HepG2 (cell line): Measurements from ENCODE around the gene ZBTB22. TPM values are rescaled to one million over a fixed set of nuclear protein-coding genes. Genes with fewer than 3 reads are reported as not detected.

Source experiments
- ATM ChIP-seq: fragments of 450-650 bp; IDR thresholded peaks from 2 replicates; pipeline ENCODE4 v1.7.1; 2017; ENCODE audit warnings: mild to moderate bottlenecking, borderline replicate concordance
- CCAR2 ChIP-seq: fragments of 200-400 bp; formaldehyde crosslinking; optimal IDR thresholded peaks from 2 replicates; pipeline ENCODE3; 2018; ENCODE audit warnings: low read depth, mild to moderate bottlenecking, low read length, moderate library complexity
- FOXP1 ChIP-seq, 2 experiments: fragments of 450-650 bp in 1 of 2; IDR thresholded peaks; 2 replicates each; pipeline ENCODE4 v1.6.1; 2017 to 2018; ENCODE audit warnings: antibody characterized with exemption in 1 of 2
- ISX ChIP-seq: sonication (generic); formaldehyde crosslinking; conservative IDR thresholded peaks from 2 replicates; pipeline ENCODE4 v1.5.0; 2020; ENCODE audit warnings: missing genetic modification reagents
- KDM5A ChIP-seq: fragments of 200-600 bp; sonication (generic); IDR thresholded peaks from 2 replicates; pipeline ENCODE4 v1.7.0; 2018; ENCODE audit warnings: antibody characterized with exemption, mild to moderate bottlenecking, low read length, borderline replicate concordance
- NR2C2 ChIP-seq: sonication (generic); formaldehyde crosslinking; IDR thresholded peaks from 2 replicates; pipeline ENCODE4 v1.4.0; 2020; ENCODE audit warnings: missing genetic modification reagents, mild to moderate bottlenecking, moderate library complexity, borderline replicate concordance
- SRSF4 ChIP-seq: fragments of 200-400 bp; formaldehyde crosslinking; IDR thresholded peaks from one replicate; pipeline ENCODE4 v1.6.1; 2018; ENCODE audit warnings: mild to moderate bottlenecking, low read depth, low read length, moderate library complexity; ENCODE audit not compliant: poor library complexity, severe bottlenecking
- TFDP1 ChIP-seq: IDR thresholded peaks from 2 replicates; pipeline ENCODE4 v1.6.1; 2016; ENCODE audit warnings: missing compliant biosample characterization, missing genetic modification reagents, borderline replicate concordance
- ZBTB25 ChIP-seq: IDR thresholded peaks from 2 replicates; pipeline ENCODE4 v1.6.1; 2018; ENCODE audit warnings: missing genetic modification reagents
- ZFP37 ChIP-seq: sonication (generic); formaldehyde crosslinking; IDR thresholded peaks from 2 replicates; pipeline ENCODE4 v1.4.0; 2020; ENCODE audit warnings: missing genetic modification reagents, borderline replicate concordance
- ZNF335 ChIP-seq: sonication (generic); formaldehyde crosslinking; IDR thresholded peaks from 2 replicates; pipeline ENCODE4 v1.4.0; 2020; ENCODE audit warnings: missing genetic modification reagents
- ZNF33A ChIP-seq: sonication (generic); formaldehyde crosslinking; IDR thresholded peaks from 2 replicates; pipeline ENCODE4 v1.5.1; 2020; ENCODE audit warnings: missing genetic modification reagents, mild to moderate bottlenecking, moderate library complexity, borderline replicate concordance
- ZNF350 ChIP-seq: sonication (generic); formaldehyde crosslinking; IDR thresholded peaks from 2 replicates; pipeline ENCODE4 v1.4.0; 2020; ENCODE audit warnings: mild to moderate bottlenecking, low read depth, missing genetic modification reagents, borderline replicate concordance
- ZNF446 ChIP-seq: sonication (generic); formaldehyde crosslinking; IDR thresholded peaks from 2 replicates; pipeline ENCODE4 v1.5.0; 2020; ENCODE audit warnings: mild to moderate bottlenecking, missing genetic modification reagents
- ZNF451 ChIP-seq: sonication (generic); formaldehyde crosslinking; IDR thresholded peaks from 2 replicates; pipeline ENCODE4 v1.5.0; 2020; ENCODE audit warnings: mild to moderate bottlenecking, missing genetic modification reagents
- ZNF646 ChIP-seq: sonication (generic); formaldehyde crosslinking; IDR thresholded peaks from 2 replicates; pipeline ENCODE4 v1.9.0; 2021; ENCODE audit warnings: mild to moderate bottlenecking, missing genetic modification reagents
- ZNF747 ChIP-seq: sonication (generic); formaldehyde crosslinking; IDR thresholded peaks from 2 replicates; pipeline ENCODE4 v1.8.1; 2023; ENCODE audit warnings: missing genetic modification reagents, mild to moderate bottlenecking, borderline replicate concordance
- polyA plus RNA-seq, 8 experiments: library from polyadenylated mRNA; depleted of rRNA in 3 of 8; stranded (reverse) in 7 of 8; unstranded in 1 of 8; fragments of >200 nt; fragmentation: Illumina TruSeq in 4 of 8; extraction: Trizol in 4 of 8; gene quantifications; 2 replicates each; pipeline versions ENCODE4 v1.2.1 to v1.2.3, GENCODE V29; 2011 to 2016; ENCODE audit warnings: low read depth in 4 of 8, missing spikeins in 1 of 8, mixed read lengths in 1 of 8; ENCODE audit not compliant: insufficient read depth in 1 of 8
- total RNA-seq, 5 experiments: library from RNA; depleted of rRNA; stranded (reverse); fragments of >200 nt; fragmentation: Illumina TruSeq; extraction: Trizol; gene quantifications; 2 replicates each; pipeline ENCODE4 v1.2.3, GENCODE V29; 2016; ENCODE audit warnings: low read depth in 1 of 5

Gene ZBTB22
- total and polyA plus RNA-seq, 2 of the 13 experiments (the other 11 are each of a cell fraction or from before 2014, with no cell fraction given), result 8.0 to 10.6 TPM

GRCh38 chr6:33289784-33290315 is 27.7 kb downstream of the ZBTB22 start (continued):
- TF ChIP-seq ZNF646 (CRISPR knock-in tag) (no peak), ZBTB25 (CRISPR knock-in tag) (no peak), FOXP1 (IDR thresholded peaks at IDR 0.05) (no peak), FOXP1 (CRISPR knock-in tag; IDR thresholded peaks at IDR 0.05) (no peak), ZFP37 (CRISPR knock-in tag) (no peak), ZNF451 (no peak), ZNF747 (CRISPR knock-in tag) (no peak), KDM5A (peak; percentile 61; the same call in 1 of the 2 replicates), TFDP1 (CRISPR knock-in tag) (no peak), ISX (no peak), ZNF446 (CRISPR knock-in tag) (peak; percentile 85; the same call in 1 of the 2 replicates), ZNF335 (CRISPR knock-in tag) (peak; percentile 3; the same call in 1 of the 2 replicates), ZNF350 (peak; percentile 17; the same call in 1 of the 2 replicates), ATM (no peak), SRSF4 (no peak), NR2C2 (CRISPR knock-in tag) (no peak; the same call in 1 of the 2 replicates), CCAR2 (no peak), ZNF33A (CRISPR knock-in tag) (no peak)
